ENCODE data around the gene GRIN2C. TPM values are rescaled to one million over a fixed set of nuclear protein-coding genes. Genes with fewer than 3 reads are reported as not detected.

Gene GRIN2C
- total RNA-seq, 1 donor from 2014 or later: 0.29 TPM

GRCh38 chr17:74803388-74803930 lies 56.2 kb downstream of the GRIN2C start:
- Mint-ChIP-seq H3K9me3 (no peaks in the 10 kb centered on the region), H3K27me3 (ENCODE audit: low read depth) (no peaks in the 10 kb centered on the region), H3K4me1 (no peaks in the 10 kb centered on the region), H3K36me3 (peaks cover 17% of the 10 kb centered on the region), H3K27ac (no peak overlapping the region), H3K4me3 (no peak overlapping the region)
- TF ChIP-seq CTCF (IDR thresholded peaks at IDR 0.05; ENCODE audit: unreplicated experiment): no peak
- DNase-seq (ENCODE audit: low spot score in 2 of 2, unreplicated experiment in 2 of 2): no peak

DNA sequence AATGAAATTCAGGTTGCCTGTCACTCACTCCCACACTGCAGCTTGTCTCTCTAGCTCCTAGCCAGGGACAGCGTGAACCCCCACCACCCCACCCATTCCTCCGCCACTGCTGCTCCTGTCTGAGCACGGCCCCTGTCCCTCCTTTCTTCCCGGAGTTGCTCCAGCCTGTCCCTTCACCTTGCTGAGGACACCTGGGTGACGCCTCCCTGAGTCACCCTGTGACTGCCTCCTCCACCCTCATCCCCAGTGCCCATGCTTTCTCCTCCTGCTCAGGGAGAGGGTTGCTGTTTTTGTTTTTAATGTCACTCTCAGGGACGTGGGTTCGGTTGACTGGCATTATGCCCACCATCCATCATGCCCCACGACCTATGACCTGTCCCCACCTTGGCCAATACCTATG lies 57.8 kb downstream of the GRIN2C start:
- DNase-seq (ENCODE audit: low spot score in 2 of 2, unreplicated experiment in 2 of 2): no peak
- Mint-ChIP-seq H3K9me3 (no peaks in the 10 kb centered on the region), H3K4me1 (no peaks in the 10 kb centered on the region), H3K36me3 (peaks cover 17% of the 10 kb centered on the region), H3K27me3 (ENCODE audit: low read depth) (no peaks in the 10 kb centered on the region), H3K27ac (no peak overlapping the region), H3K4me3 (no peak overlapping the region)
- TF ChIP-seq CTCF (IDR thresholded peaks at IDR 0.05; ENCODE audit: unreplicated experiment): no peak

GRCh38 chr17:74800531-74800930 lies 59.2 kb downstream of the GRIN2C start:
- Mint-ChIP-seq H3K36me3 (peaks cover 20% of the 10 kb centered on the region), H3K4me1 (no peaks in the 10 kb centered on the region), H3K27ac (no peak overlapping the region), H3K27me3 (ENCODE audit: low read depth) (no peaks in the 10 kb centered on the region), H3K4me3 (no peak overlapping the region), H3K9me3 (no peaks in the 10 kb centered on the region)
- TF ChIP-seq CTCF (IDR thresholded peaks at IDR 0.05; ENCODE audit: unreplicated experiment): no peak
- no peak for DNase-seq (ENCODE audit: low spot score in 2 of 2, unreplicated experiment in 2 of 2)

DNA sequence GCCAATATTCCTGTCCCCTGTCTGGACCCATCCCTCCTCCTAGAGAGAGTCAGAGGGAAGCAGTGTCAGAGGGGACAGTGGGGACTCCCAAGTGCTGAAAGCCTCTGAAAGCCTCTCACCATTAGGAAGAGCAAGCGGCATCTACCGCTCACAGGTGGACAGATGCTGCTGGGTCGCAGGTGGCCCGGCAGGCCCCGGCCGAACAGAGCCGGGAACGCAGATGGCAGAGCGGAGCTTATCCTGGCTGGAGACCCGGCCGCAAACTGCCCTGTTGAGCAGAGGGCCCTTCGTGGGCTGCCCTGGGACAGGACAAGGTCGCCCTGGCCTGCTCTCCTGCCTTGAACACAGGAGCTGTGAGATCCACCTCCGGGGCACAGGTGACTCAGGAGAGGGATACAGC lies 60.6 kb downstream of the GRIN2C start:
- DNase-seq (ENCODE audit: low spot score in 2 of 2, unreplicated experiment in 2 of 2): no peak
- Mint-ChIP-seq H3K4me1 (no peaks in the 10 kb centered on the region), H3K36me3 (peaks cover 23% of the 10 kb centered on the region), H3K27me3 (ENCODE audit: low read depth) (no peaks in the 10 kb centered on the region), H3K27ac (no peak overlapping the region), H3K9me3 (no peaks in the 10 kb centered on the region), H3K4me3 (no peak overlapping the region)
- TF ChIP-seq CTCF (IDR thresholded peaks at IDR 0.05; ENCODE audit: unreplicated experiment): no peak

DNA sequence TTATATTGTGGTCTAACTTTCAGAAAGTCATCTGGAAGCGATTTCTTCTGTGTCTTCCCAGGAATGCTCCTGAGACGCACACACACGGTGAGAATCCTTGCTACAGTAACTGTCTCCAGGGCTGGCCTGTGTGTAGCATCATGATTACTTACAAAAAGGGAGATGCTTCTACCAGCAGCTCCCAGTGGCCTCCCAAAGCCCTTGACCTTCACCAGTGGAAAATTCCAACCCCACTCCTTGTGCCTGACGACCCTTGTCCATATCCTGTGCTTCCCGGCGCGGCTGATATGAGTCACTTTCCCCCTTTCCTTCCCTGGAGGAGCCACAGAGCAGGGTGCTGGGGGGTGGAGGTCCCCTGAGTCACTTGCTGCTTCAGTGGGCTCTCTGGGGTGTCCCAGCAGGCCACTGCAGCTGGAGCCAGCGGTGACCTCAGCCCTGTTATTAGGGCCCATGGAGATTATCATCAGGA lies 61.4 kb downstream of the GRIN2C start:
- no peak for DNase-seq (ENCODE audit: low spot score in 2 of 2, unreplicated experiment in 2 of 2)
- Mint-ChIP-seq H3K9me3 (no peaks in the 10 kb centered on the region), H3K27ac (no peak overlapping the region), H3K27me3 (ENCODE audit: low read depth) (no peaks in the 10 kb centered on the region), H3K4me3 (no peak overlapping the region), H3K4me1 (no peaks in the 10 kb centered on the region), H3K36me3 (peaks cover 23% of the 10 kb centered on the region)
- TF ChIP-seq CTCF (IDR thresholded peaks at IDR 0.05; ENCODE audit: unreplicated experiment): no peak

- Mint-ChIP-seq H3K9me3 (no peaks in the 10 kb centered on the region), H3K36me3 (peaks cover 23% of the 10 kb centered on the region), H3K4me1 (no peaks in the 10 kb centered on the region), H3K27ac (no peak overlapping the region), H3K4me3 (no peak overlapping the region), H3K27me3 (ENCODE audit: low read depth) (no peaks in the 10 kb centered on the region)
- TF ChIP-seq CTCF (IDR thresholded peaks at IDR 0.05; ENCODE audit: unreplicated experiment): no peak
- no peak for DNase-seq (ENCODE audit: low spot score in 2 of 2, unreplicated experiment in 2 of 2)
Observed at GRCh38 chr17:74797824-74798223, 61.9 kb downstream of the GRIN2C start.
